HG02610 (cell line): Measurements from ENCODE around the gene SH2D4B.
A peak's percentile ranks its signal among the peaks of the same experiment; 100 is the strongest.

Source experiments
- ATAC-seq: cut with Tn5 transposase; IDR thresholded peaks from one replicate; pipeline ENCODE4 v1.9.1; 2021; ENCODE audit warnings: mild to moderate bottlenecking, moderate library complexity; ENCODE audit not compliant: unreplicated experiment

SH2D4B gene

GRCh38 chr10:80674809-80675208, 137.1 kb downstream of the SH2D4B start:
- no peak for ATAC-seq

GRCh38 chr10:80681142-80681541, 143.4 kb downstream of the SH2D4B start:
- no peak for ATAC-seq

DNA sequence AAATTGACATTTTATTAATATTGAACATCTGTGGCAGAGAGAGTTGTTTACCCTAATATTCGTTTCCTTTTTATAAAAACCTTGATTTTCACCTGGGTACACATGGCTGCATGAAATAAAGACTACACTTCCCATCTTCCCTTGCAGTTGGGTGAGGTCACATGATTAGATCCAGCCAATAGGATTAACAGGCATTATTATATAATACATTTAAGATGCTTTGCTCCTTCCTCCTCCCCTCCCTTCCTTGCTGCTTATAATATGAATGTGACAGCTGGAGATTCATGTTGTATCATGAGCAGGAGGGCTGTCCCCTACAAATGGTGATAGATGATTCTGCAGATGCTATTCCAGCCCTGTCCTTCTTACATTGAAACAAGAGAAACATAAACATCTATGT, 146.6 kb downstream of the SH2D4B start:
- ATAC-seq, result no peak

GRCh38 chr10:80685355-80685754, 147.7 kb downstream of the SH2D4B start:
- ATAC-seq, result no peak

GRCh38 chr10:80686734-80687475, 149.2 kb downstream of the SH2D4B start:
- peak; percentile 69 for ATAC-seq

DNA sequence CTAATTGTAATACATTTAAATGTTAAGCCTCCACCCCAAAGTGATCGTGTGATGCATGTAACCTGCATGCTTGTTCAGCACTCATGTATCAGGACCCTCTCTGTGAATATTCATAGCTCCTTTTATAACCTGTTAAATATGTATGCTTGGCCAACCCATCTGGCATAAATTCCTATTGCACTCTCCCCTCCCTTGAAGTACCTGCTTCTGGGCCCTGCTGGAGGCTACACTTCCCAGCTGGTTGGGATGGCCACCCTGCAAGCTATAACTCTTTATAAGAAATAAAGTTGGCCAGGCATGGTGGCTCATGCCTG, 149.7 kb downstream of the SH2D4B start:
- ATAC-seq, result no peak

DNA sequence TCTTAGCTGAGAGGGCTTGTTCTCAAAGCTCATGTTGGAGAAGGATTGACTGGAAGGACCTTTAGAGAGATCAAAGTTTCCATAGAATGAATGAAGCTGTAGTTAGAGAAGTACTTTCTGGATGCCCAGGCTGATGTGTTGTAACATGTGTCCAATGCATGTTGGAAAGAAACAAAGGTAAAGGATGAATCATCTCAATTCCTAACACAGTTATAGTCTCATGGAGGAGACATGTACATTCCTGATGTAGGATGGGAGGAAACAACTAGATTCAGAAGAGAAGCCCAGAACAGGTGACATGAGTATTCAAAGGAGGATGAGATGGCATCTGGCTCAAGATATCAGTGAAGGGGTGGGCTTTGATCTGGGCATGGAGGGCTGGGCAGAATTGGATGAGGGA, 152.7 kb downstream of the SH2D4B start:
- no peak for ATAC-seq

- no peak for ATAC-seq
These were observed 153.7 kb downstream of the SH2D4B start for GRCh38 chr10:80691441-80691840.

- ATAC-seq, result no peak
These were observed 155.9 kb downstream of the SH2D4B start for GRCh38 chr10:80693565-80693964.

- ATAC-seq, result no peak
These were observed 157.2 kb downstream of the SH2D4B start for GRCh38 chr10:80694930-80695329.
